ENCODE measurements around the gene LGALS1.

DNA sequence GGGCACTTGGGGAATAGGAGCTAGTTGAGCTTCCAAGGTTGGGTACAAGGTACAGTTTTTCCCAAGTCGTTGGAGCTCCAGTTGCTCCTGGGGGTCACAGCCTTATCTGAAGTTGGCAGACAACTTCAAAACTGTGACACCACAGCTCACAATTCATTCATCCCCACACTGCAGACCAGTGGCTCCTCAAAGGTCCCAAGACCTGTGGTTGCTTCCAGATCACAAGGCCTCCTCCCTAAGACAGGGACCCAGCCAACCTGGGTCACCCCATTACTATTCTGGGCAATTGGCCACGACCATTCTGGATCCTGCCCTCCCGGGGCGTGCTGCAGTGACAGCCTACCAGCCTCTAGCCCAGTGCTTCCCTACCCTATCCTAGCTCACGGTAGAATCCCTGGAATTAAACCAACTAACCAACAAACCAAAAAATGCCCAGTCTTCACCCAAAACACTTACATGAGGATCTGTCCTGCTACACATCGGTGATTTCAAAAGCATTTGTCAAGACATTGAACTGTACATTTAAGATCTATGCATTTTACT lies 17.8 kb upstream of the LGALS1 start:
- TF ChIP-seq CTCF (IDR thresholded peaks at IDR 0.05) (no peak), POLR2A (IDR thresholded peaks at IDR 0.05) (no peak)

Measured in right lobe of liver (tissue), 4 donors.